Panc1 (cell line): ENCODE data around the gene SPNS3.

ENCODE experiments used
- POLR2AphosphoS5 ChIP-seq: IDR thresholded peaks from 2 replicates; pipeline ENCODE4 v1.6.1; 2012; ENCODE audit warnings: mild to moderate bottlenecking, low read depth, low read length, moderate library complexity
- REST ChIP-seq, 2 experiments: IDR thresholded peaks; 2 replicates each; pipeline ENCODE4 v1.6.1; 2011 to 2012; ENCODE audit warnings: low read depth in 2 of 2, control low read depth in 1 of 2, low read length in 1 of 2, mild to moderate bottlenecking in 1 of 2, moderate library complexity in 1 of 2; ENCODE audit not compliant: insufficient read depth in 1 of 2
- SIN3A ChIP-seq: IDR thresholded peaks from 2 replicates; pipeline ENCODE4 v1.6.1; 2012; ENCODE audit warnings: low read depth, mild to moderate bottlenecking, low read length, moderate library complexity, borderline replicate concordance; ENCODE audit not compliant: insufficient read depth
- TF ChIP-seq, protein P1 (sequence below): fragments of 450-650 bp; IDR thresholded peaks from 2 replicates; pipeline ENCODE4 v1.5.1; 2017; ENCODE audit warnings: mild to moderate bottlenecking

DNA sequence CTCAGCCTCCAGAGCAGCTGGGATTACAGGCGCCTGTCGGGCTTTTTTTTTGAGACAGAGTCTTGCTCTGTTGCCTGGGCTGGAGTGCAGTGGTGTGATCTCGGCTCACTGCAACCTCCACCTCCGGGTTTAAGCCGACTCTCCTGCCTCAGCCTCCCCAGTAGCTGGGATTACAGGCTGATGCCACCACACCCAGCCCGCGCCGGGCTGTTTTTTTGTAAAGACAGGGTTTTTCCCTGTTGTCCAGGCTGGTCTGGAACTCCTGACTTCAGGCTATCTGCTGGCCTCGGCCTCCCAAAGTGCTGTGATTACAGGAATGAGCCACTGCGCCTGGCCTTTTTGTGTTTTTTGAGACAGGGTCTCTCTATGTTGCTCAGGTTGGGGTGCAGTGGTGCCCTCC, 27.4 kb upstream of the SPNS3 start:
- TF ChIP-seq, protein P1, sequence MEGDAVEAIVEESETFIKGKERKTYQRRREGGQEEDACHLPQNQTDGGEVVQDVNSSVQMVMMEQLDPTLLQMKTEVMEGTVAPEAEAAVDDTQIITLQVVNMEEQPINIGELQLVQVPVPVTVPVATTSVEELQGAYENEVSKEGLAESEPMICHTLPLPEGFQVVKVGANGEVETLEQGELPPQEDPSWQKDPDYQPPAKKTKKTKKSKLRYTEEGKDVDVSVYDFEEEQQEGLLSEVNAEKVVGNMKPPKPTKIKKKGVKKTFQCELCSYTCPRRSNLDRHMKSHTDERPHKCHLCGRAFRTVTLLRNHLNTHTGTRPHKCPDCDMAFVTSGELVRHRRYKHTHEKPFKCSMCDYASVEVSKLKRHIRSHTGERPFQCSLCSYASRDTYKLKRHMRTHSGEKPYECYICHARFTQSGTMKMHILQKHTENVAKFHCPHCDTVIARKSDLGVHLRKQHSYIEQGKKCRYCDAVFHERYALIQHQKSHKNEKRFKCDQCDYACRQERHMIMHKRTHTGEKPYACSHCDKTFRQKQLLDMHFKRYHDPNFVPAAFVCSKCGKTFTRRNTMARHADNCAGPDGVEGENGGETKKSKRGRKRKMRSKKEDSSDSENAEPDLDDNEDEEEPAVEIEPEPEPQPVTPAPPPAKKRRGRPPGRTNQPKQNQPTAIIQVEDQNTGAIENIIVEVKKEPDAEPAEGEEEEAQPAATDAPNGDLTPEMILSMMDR = no peak
- TF ChIP-seq REST (IDR thresholded peaks at IDR 0.05; ENCODE audit: insufficient read depth in 1 of 2, low read depth in 2 of 2, low read length in 1 of 2) = no peak
- TF ChIP-seq POLR2AphosphoS5 = no peak
- no peak for TF ChIP-seq SIN3A
